A549 treated with CpdA at 1 μM for 4 hours (cell line): ENCODE results near the gene NUDT1. TPM values are rescaled to one million over a fixed set of nuclear protein-coding genes. Genes with fewer than 3 reads are reported as not detected.

ENCODE experiments used
- total RNA-seq: library from RNA; stranded (reverse); fragments of 200-300 nt; extraction: Qiagen RNA extraction; gene quantifications from 5 replicates; pipeline ENCODE4 v1.2.3, GENCODE V29; 2022; ENCODE audit warnings: low read depth

The NUDT1 gene
- 89.6 to 111 TPM (median 102 TPM) in 5 replicates for total RNA-seq

DNA sequence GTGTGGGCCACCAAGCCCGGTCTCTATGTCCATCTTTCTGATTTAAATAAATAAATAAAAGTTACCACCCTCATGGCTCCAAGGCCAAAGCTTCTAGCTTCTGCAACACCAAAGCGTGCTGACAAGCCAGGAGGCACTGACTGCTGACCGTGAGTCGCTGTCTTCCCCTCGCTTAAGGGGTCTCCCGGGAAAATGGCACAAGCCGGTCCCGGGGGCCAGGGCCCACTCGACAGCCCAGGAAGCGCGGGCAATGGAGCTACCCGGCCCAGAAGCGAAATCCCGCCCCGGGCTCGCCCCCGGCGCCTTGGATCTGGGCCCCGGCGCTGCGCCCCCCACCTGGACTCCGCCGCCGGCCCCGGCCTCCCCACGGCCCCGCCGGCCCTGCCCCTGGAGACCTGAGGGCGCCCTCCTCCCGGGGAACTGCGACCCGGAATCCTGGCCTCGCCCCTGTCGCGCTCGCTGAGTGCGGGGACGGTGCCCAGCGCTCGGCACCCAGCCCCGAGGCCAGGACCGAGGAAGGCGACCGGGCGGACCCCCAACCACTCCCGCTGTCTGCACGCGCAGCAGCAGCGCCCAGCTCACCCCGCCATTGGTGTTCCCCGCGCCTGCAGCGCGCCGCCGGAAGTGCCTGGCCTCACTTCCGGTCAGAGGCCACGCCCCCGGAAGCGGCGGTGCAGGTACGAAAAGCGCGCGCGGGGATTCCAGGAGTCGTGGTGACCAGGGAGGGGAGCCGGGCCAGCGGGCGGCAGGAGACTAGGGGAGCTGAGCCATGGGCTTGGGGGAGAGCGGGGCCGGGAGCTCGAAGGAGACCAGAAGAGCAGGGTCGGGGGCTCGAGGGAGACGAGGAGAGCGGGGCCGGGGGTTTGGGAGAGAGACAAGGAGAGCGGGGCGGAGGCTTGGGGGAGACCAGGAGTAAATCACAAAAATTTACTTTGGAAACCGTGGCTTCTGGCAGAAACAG lies at the start of gene NUDT1, which contains the start of gene MRM2:
NUDT1 (plus strand) TSS at position 647 of the 961 bp plus-strand sequence. CDS start 2,349 bp downstream, outside the sequence.
MRM2 (minus strand) TSS at position 626 of the 961 bp plus-strand sequence; CDS start at position 590, 36 bp downstream.

DNA sequence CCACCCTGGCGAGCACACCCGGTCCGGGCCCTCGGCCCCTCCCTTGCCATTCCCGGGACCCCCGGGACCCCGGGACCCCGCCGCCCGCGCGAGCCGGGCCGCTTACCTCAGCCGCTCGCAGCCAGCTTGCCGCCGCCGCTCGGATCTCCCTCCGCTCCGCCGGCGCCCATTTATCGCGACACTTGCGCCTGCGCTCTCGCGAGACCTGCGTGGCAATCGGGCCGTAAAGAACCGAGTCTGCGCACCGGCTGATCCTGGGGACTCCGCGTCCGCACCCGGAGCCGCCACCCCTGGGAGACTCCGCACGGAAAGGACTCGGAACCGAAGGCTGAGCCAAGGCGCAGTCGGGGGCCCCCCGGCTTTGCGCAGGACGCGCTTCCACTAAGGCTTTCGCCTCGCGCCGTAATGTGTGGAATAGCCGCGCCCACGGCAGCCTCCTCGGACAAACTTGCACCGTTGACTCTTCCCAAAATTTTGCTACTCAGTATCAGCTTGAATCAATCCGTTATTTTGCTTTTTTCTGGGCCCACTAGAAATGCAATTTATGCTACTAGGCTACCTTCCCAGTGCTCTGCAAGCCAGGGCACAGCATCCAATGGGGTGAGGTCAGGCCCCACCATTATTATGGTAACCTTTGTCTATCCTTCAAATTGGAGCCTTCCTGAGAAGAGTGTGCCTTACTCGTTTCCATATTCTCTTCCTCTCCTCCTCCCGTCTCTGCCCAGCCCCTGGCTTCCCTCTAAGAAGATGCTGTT lies 9.1 kb upstream of the NUDT1 start, which contains the start of gene MAD1L1:
MAD1L1 (minus strand) TSS at position 180 of the 755 bp plus-strand sequence. CDS start 2,812 bp downstream, outside the sequence.

Other genes starting within 250 kb of the NUDT1 start
- 17.5 to 27.1 TPM (median 21.8 TPM) in 5 replicates for gene MAD1L1, start 9.3 kb upstream of the NUDT1 start, total RNA-seq
- gene MRM2, start within 50 bp of the NUDT1 start, total RNA-seq, result 49.0 to 54.7 TPM (median 52.9 TPM) in 5 replicates
- 41.3 to 73.4 TPM (median 55.2 TPM) in 5 replicates for gene SNX8, start 72.2 kb downstream of the NUDT1 start, total RNA-seq
- 227 to 270 TPM (median 234 TPM) in 5 replicates for gene EIF3B, start 112.6 kb downstream of the NUDT1 start, total RNA-seq
- gene CHST12, start 161.4 kb downstream of the NUDT1 start, total RNA-seq, result 7.8 to 16.3 TPM (median 13.6 TPM) in 5 replicates
- not detected in 5 replicates for gene GRIFIN, start 234.2 kb downstream of the NUDT1 start, total RNA-seq